Activated CD8-positive, alpha-beta memory T cell treated with anti-CD3 and anti-CD28 coated beads for 36 hours (primary cell): ENCODE results near the gene RAD51B. TPM values are rescaled to one million over a fixed set of nuclear protein-coding genes. Genes with fewer than 3 reads are reported as not detected.
"Not testable (repeated sequence)": the region's sequence is repeated elsewhere in the genome, so short reads cannot be mapped to it uniquely, and the experiment has no call there.

ENCODE experiments used
- CTCF ChIA-PET: fragments of 350-600 bp; sonication (Branson Sonifier 250); formaldehyde crosslinking; loops from one replicate; lab custom pipeline; 2021; ENCODE audit warnings: antibody characterized with exemption; lab: Charles Lee
- POLR2A ChIA-PET: fragments of 350-600 bp; sonication (Branson Sonifier 250); formaldehyde crosslinking; loops from one replicate; lab custom pipeline; 2021; ENCODE audit warnings: antibody characterized with exemption; lab: Charles Lee
- total RNA-seq, 2 experiments: library from RNA; stranded (reverse); gene quantifications; one replicate each; pipeline ENCODE4 v1.2.3, GENCODE V29; 2021

RAD51B gene
- total RNA-seq, 2 experiments from 2014 or later = 25.0 to 26.0 TPM

DNA sequence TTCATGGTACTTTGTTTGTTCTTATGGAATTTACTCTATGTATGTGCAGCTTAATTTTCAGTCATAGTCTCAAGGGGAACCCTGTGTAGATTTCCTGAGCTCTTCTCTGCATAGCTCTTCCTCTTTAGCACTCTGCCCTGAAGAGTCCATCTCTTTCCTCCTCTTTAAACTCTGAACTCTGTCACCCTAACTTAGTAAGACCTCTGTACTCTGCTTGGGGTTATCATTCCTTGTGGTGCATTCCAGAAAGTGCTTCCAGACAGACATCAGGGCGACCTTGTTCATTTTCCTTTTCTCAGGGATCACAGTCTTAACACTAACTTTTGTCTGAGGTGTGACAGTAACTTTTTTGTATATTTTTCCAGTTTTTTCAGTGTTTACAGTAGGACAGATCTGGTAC lies 179.3 kb downstream of the RAD51B start:
- POLR2A ChIA-PET = no interaction called here
- CTCF ChIA-PET = no interaction called here

DNA sequence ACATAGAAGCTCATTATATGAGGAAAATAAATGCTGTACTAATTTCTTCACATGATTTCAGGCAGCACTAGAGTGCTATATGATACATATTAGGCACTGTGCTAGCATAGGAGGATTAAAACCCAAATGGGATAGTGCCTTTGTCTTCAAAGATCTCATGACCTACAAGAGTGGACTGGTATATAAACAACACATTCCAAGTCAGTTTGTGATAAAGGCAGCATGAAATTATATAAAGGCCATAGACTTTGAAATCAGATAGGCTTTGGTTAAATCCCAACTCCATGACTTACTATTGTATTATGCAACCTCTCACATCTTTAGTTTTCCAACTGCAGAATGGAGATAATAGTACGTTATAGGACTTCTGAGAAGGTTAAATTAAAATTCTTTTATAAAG lies 179.7 kb downstream of the RAD51B start:
- ChIA-PET CTCF (no interaction called here), POLR2A (no interaction called here)

DNA sequence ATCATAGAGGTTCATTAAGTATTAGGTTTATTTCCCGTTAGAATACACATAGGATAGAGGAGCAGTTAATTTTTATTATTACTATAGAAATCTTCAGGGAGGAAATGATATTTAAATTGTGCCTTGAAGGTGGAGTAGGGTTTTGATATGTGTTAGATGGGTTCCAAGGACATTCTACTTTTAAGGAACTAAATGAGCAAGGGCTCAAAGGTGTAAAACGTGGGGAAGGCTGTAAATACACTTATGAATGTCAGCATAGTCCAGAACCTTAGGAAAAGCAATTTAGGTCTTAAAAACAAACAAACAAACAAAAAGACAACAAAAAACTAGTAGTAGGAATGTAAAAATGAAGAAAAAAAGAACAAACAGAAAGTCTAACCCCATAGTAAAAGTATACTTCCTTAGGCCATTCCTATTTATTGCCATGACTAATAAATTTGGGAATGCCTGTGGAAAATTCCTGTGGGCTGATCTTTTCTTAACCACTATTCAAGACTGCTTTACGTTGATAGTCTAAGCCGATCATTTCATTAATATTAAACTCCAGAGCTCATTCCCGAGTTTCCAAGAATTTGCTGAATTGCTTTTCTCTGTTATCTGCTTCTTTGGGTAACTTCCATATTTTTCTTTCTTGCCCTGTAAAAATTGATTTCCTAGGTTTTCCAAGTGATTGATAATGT lies 180.3 kb downstream of the RAD51B start:
- POLR2A ChIA-PET = no interaction called here
- CTCF ChIA-PET = no interaction called here

DNA sequence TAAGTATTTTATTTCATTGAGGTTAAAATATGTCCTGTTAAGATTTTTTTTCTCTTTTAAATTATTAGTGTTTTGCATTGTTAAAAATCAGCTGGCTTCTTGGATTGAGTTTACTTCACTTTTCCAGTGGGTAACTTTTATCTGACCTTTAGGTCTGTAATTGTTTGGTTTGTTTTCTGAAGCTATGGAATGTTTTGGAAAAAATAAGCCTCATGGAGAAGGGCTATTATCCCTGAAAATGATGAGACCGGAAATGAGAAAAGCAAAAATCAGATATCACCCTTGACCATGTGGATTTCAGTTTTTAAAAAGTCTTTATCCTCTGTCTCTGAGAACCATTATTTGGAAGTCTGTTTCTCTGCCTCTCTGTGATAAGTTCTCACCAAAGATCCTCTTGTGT lies 180.9 kb downstream of the RAD51B start:
- ChIA-PET POLR2A (no interaction called here), CTCF (no interaction called here)

DNA sequence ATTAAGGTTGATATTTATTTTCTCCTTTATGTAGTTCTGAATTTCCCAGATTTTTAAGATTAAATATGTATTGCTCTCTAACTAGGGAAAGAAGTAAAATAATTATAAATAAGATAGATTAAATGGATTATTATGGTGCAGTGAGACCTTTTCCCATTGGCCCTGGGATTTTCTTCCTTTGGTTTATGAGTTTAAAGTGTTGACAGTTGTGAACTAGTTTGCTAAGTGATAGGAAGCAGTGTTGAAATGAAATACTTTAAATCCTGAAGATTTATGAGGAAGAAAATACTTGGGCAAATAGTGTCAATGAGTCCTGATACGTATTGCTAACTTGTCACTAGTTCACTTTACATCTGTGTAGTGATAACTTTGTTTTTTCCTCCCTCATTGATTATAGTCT lies 188.9 kb downstream of the RAD51B start:
- POLR2A ChIA-PET = no interaction called here
- CTCF ChIA-PET = no interaction called here

DNA sequence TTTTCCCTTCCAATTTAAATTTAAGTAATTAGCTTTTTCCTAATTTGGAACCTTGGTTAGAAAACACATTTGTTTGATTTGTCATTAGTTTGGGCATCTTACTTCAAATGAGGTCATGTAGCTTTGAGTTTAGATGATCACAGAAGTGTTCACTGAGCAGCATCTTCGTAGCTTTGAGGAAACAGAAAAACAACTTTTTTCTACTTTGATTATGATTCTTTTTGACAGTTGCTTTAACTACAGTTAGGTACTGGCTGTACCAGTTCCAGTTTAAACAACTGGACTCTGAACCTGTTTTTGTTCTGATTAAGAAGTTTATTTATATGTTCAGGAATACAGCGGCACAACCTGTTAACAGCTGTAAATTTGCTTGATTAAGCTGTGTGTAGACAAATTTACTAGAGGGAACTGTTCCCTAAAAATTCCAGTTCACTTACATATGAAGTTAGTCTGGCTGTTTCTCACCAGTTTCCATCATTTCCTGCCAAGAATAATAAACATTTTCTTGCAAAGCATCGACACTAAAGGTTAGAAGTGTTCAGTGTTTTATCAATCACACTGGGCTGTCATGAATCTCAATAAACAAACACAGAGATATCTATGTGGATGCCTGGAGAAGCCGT lies 191.9 kb downstream of the RAD51B start:
- POLR2A ChIA-PET = no interaction called here
- CTCF ChIA-PET = no interaction called here

DNA sequence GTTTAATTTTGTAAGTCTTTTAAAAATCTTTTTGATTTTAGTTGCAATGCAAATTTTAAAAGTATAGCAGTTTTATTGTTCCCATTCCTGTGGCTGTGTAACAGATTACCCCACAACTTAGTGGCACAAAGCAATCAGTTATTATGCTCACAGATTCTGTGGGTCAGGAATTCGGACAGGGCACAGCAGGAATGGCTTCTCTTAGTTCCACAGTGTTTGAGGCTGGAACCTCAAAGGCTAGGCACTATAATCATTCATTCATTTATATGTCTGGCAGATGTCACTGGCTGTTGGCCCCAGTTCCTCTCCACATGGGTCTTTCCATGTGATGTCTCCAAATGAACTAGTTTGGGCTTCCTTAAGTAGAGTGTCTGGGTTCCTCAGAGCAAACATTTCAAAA lies 193.3 kb downstream of the RAD51B start:
- ChIA-PET CTCF (no interaction called here), POLR2A (no interaction called here)

DNA sequence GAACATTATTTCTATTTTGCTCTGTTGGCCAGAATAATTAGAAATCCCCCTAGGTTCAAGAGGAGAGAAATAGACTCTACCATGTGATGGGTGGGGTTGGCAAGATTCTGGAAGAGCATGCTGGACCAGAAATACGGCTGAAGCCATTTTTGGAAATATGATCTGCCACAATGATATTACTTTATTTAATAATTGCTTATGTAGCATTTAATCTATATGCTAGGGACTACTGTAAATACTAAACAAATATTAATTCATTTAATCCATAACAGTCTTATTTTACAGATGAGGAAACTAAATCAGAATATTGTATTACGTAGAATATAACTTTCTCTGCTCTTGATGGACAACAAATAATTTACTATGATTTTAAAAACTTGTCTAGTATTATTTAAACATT lies 193.7 kb downstream of the RAD51B start:
- CTCF ChIA-PET = no interaction called here
- POLR2A ChIA-PET = no interaction called here

DNA sequence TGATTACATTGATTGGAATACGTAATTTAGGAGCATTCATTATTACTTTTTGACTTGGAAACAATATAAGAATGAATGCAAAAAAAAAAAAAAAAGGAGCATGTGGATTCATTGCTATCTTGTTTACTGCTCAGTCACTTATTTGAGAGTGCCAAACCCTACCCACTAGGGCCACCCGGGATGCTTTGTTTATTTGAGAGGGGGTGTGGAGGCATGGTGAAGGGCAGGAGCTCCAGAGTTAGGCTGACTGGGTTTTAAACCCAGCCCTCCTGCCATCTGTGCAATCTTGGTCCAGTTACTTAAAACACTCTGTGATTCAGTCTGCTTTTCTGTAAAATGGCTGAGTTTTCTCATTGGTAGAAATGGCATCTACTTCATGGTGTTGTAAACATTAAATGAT lies 195.2 kb downstream of the RAD51B start:
- POLR2A ChIA-PET = no interaction called here
- CTCF ChIA-PET = no interaction called here

DNA sequence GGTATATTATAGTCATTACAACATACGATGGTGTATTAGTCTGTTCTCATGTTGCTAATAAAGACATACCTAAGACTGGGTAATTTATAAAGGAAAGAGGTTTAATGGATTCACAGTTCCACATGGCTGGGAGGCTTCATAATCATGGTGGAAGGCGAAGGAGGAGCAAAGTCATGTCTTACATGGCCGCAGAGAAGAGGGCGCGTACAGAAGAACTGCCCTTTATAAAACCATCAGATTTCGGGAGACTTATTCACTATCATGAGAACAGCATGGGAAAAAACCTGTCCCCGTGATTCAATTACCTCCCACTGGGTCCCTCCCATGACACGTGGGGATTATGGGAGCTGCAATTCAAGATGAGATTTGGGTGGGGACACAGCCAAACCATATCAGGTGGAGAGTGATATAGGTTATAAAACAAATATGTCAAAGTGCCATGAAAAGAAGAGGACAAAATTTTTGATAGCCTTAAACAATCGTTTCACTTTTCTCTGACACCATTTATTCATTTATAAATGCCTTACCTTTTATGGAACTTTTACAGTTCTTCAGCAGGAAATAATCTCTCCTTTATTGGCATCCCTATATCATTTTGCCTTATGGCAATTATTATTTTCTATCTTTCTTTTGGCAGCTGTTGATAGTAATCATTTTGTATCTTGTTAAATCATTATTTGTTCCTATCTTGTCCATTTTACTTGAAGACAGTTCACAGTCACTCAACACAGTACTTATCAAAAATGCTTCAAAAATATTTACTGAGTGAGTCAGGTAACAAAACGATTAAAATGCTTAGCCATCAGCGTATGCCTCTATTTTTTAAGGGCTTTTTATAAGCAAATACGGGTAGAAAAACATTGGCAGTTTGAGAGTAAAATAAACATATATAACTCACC lies 196.0 kb downstream of the RAD51B start:
- CTCF ChIA-PET = no interaction called here
- POLR2A ChIA-PET = no interaction called here

DNA sequence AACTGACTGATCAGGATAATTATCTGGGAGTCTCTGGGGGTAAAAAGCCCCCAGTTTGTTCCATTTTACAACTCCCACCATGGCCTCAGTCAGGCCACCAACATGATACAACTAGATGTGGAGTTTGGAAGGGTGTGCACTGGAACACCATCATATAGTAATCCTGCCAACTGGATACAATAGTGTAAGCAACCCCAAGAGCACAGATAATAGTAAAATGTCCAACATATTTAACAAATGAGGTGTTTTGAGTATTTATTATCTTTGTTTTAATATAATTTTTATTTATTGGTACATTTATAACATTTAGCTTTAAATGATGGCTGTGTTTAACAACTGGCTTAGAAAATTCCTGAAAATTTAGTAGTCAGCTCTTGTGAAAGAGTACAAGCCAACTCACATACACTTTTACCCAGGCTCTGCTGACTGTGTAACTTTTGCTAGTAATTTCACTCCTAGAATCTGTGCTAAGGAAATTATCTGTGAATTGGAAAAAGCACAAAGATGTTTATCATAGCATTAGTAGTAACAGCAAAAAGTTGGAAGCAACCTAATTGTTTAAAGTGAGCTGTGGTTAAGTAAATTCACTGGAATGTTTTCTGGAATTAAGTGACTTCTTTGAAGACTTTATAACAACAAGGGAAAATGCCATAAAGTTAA lies 196.8 kb downstream of the RAD51B start:
- POLR2A ChIA-PET = no interaction called here
- CTCF ChIA-PET = no interaction called here

DNA sequence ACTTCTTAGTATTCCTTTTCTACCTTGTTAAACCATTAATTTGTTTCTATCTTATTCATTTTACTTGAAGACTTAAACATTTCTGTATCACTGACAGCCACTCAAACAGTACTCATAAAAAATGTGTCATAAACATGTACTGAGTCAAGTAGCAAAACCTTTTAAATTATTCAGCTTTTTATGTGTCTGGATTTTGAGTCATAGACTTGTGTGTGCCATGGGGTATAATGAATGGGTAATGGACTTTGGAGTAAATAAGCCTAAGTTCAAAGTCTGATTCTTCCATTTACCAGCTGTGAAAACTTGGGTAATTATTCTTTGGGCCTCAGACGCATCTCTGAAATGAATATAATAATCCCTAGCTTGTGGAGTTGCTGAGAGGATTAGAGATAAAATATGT lies 199.0 kb downstream of the RAD51B start:
- POLR2A ChIA-PET = no interaction called here
- CTCF ChIA-PET = no interaction called here

DNA sequence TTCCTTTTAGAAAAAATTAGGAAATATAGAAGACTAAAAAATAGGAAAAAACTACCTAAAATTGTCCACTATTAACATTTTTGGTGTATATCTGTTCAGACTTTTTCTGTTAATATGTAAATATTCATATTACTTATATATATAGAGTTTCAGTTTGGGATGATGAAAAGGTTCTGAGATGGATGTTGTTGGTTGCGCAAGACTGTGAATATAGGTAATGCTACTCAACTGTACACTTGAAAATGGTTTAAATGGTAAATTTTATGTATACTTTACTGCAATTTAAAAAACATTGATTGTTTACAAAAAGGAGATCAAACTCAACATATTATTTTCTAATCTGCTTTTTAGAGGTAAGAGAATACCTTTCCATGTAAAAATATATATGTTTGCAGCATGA lies 200.9 kb downstream of the RAD51B start:
- CTCF ChIA-PET = no interaction called here

DNA sequence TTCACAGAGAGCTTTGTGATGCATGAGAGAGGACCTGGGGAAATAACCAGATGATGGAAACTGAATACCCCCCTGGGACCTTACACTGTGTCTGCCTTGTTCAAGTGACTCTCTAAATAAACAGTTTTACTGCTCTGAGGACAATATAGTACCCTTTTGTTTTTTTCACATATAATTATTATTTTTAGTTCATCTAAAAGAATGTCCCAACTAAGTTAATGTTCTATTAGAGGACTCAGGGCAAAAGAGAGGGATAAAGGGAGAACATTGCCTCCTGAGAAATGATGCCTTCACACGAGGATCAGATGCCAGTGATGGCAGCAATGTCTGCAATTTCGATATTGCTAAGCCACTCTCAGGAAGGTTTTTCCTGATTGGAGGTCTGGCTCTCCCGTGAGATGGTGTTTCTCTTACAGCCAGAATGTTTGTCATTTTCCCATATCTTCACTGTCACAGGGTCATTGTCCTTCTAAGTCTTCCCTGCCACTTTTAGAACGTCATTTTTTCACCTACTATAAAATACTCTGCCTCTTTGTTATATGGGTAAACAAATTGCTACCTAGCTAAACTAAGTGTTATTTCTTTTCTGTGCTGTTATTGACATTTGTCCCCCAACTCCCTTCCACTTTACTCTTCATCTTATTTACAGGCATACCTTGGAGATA lies 201.6 kb downstream of the RAD51B start:
- ChIA-PET CTCF (no interaction called here), POLR2A (no interaction called here)

More for the DNA sequence above, 200.9 kb downstream of the RAD51B start:
- POLR2A ChIA-PET = no interaction called here

DNA sequence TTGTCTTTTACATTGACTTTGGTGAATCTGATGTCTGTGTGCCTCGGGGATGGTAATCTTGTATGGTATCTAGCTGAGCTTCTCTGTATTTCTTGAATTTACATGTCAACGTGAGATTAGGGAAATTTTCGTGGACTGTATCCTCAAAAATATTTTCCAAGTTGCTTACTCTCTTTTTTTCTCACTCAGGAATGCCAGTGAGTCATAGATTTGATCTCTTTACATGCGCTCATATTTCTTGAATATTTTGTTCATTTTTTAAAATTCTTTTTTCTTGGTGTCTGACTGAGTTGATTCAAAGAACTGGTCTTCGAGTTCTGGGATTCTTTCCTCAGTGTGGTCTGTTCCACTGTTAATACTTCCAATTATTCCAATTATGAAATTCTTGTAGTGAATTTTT lies 207.7 kb downstream of the RAD51B start:
- CTCF ChIA-PET = no interaction called here
- POLR2A ChIA-PET = no interaction called here

DNA sequence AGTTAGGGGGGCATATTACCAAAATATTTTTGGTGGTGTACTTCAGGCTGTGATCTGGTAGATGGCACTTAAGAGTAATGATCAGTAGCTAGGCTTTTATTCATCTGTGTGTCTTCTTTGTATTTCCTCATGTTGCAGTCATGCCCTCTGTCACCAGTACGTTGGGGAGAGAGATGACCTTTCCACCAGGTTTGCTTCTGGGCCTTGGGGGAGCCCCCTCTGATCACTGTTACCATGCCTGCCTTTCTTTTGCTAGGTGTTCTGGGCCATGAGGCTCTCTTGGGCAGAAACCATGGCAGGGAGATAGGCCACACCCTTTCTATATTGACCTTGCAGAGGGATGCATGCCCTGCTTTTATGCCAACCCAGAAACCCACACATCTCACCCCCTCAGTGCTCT lies 208.5 kb downstream of the RAD51B start:
- POLR2A ChIA-PET = no interaction called here
- CTCF ChIA-PET = no interaction called here

DNA sequence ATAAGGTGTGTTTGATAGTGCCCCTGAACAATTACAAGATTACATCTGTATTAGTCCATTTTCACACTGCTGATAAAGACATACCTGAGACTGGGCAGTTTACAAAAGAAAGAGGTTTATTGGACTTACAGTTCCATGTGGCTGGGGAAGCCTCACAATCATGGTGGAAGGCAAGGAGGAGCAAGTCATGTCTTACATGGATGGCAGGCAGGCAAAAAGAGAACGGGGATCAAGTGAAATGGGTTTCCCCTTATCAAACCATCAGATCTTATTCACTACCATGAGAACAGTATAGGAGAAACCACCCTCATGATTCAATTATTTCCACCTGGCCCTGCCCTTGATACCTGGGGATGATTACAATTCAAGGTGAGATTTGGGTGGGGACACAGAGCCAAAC lies 211.4 kb downstream of the RAD51B start:
- POLR2A ChIA-PET, CTCF ChIA-PET: not testable (repeated sequence)

DNA sequence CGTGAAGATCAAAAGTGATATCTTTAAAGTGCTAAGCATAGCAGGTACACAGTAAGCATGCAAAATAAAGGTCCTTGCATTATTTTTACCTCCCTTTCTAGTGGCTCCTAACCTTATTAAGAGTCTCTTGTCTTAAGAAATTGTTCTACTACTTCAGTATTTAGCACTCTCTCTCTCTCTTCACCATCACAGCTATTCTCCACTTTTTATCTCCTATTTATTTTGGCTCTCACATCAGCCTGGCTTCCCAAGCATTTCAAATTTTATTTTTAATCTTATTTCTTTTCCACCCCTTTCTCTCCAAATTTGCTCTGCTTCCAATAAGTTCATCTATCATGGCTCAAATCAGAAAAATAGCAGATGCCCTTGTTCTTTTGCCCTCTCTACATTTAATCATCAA lies 212.6 kb downstream of the RAD51B start:
- POLR2A ChIA-PET = no interaction called here
- CTCF ChIA-PET = no interaction called here

DNA sequence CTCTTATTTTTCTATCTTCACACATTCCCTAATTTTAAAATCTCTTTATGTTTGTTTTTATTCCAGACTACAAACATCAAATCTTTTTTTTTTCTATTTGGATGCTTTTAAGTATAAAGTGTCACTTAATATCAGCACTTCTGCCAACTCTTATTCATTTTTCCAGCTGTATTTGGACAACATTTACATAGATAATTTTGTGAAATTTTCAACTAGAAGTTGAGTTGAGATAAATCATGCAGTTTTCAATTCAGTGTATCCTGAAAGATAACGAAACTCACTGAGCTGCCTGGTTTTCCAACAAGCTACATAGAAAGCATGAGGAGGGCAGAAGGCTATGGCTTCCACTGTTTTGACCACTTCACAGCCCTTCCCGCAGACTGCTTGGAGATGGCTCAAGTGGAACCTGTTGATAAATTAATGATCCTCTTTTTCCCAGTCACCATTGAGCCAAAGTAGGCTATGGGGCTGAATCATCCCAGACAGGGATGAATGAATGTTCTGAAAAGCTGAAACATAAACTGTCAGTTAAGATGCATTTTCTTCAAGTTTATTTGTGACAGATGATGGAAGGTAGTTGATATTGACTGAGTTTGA lies 213.9 kb downstream of the RAD51B start:
- CTCF ChIA-PET = no interaction called here
- POLR2A ChIA-PET = no interaction called here
